NCI-H524 treated with DMSO at 0.1 percent for 48 hours (cell line): ENCODE measurements around the gene EIF4H.
"Not testable (repeated sequence)": the region's sequence is repeated elsewhere in the genome, so short reads cannot be mapped to it uniquely, and the experiment has no call there.

Experiments used
- DNase-seq: peaks from one replicate; lab custom pipeline; 2025; lab: John Stamatoyannopoulos, UW

Gene EIF4H

DNA sequence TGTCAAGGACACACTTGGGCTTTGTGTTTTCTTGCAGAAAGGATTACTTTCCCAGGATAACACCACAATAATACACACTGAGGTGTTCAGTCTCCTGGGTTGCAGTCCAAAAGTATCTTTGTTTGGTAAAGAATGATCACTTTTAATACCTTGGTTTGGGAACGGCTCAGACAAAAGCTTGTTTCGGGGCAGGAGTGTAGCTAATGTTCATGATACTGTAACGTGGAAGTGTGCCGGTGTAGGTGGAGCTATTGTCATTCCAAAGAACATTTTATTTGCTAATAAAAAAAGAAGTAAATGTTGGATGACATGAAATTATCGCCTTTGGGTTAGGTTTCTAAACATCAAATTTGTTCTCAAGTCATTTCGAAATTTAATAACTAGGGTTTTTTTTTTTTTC lies 1.2 kb downstream of the EIF4H start:
- no peak for DNase-seq

GRCh38 chr7:74176555-74176954 lies 2.4 kb downstream of the EIF4H start:
- no peak for DNase-seq

DNA sequence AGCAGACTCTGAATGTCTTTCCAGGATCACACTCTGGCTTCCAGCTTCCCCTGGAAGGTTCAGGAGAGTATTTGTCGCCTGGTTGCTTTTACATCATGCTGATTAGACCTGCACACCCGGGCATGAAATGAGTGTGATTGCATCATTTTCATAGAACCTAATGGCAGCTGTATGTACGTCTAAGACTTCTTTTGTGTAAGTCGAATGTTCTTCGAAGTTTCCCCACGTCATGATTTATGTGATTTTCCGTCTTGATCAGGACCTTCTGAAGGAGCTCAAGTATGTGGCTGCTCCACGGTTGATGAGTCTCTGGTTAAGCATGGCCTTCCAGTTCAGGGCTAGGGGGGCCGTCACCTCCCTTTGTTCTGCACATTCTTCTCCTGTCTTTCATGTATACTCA lies 4.5 kb downstream of the EIF4H start:
- DNase-seq = no peak

DNA sequence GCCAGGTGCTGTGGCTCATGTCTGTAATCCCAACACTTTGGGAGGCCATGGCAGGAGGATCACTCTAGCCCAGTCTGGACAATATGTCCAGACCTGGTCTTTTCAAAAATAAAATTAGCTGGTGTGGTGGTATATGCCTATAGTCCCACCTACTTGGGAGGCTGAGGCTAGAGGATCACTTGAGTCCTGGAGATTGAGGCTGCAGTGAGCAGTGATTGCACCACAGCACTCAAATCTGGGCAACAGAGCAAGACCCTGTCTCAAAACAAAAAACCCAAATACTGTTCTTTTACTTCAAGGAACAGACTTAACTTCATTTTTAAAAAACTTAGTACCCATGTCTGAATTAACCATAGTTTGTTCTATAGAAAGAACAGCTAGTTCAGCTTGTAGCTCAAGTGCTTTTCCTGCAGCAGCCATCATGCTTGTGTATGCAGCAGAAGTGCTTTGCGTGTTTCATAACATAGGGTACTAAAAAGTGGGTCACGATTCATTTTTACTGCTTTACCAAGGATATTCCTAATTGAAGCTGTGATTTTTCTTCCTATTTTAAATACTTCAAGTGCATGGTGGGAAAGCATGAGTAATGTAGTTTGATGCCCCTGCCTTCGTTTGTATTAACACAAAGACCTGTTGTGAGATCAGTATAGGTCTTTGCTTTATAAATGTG lies 5.9 kb downstream of the EIF4H start:
- DNase-seq = no peak

- no peak for DNase-seq
Measured at GRCh38 chr7:74180866-74181265, 6.7 kb downstream of the EIF4H start.

GRCh38 chr7:74181821-74182220 lies 7.7 kb downstream of the EIF4H start:
- no peak for DNase-seq

DNA sequence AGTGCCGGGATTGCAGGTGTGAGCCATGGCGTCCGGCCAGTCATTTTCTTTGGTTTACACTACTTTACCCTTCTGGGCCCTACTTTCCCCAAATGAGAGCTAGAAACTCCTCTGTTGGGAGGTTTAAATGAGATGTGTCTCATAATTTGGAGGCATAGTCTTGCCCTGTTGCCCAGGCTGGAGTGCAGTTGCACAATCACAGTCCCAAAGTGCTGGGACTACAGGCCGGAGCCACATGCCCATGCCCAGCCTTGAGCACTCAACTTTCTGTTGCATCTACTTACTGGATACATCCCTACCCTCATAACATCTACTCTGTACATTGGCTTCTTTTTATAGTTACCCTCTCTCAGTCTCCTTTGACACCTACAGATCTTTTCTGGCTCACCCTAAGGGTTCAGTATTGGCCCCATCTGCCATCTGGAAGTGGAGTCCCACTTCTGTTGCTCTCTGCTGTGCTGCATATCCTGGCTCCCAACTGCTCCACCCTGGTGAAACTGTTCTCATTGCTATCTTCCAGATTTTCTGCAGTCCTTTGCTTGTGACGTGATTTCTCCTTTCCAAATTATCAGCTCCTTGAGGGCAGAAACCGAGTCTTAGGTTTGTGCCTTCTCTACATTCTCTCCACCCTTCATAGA lies 8.4 kb downstream of the EIF4H start:
- DNase-seq = no peak

GRCh38 chr7:74183142-74183541 lies 9.0 kb downstream of the EIF4H start:
- no peak for DNase-seq

DNA sequence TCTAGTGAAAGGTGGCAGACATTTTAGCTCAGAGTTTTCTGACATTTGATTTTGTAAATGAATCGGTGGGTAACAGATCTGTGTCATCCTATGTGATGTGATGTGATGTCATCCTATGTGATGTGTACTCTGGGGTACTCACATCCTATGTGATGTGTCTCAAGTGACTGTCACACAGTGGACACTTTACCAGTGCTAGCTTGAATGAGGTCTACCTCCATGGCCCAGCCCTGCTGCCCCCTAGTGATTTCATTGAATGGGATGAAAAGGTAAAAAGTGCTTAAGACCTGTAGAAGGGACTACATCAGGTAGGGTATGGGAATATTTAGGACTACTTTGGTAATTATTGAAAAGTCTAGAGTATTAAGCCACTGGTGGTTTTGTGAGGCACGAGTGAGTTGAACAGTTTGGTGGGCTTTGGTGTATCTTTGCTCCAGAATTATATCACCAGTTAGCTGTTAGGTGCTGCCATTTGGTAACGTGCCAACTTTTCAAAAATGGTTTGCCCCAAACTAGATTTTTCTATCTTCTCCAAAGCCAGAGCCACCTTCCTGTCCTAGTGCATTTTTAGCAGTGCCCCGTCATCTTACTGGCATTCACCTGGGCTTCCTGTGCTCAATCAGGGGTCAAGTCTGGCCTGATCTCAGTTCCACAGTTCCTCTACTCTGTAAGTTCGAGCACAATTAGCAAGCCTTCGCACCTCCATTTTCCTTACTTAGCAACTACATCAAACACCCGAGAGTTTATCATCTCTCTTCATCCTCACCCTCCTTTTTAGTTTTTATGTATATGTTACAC lies 9.7 kb downstream of the EIF4H start:
- DNase-seq = no peak

GRCh38 chr7:74185016-74185415 lies 10.9 kb downstream of the EIF4H start:
- no peak for DNase-seq

DNA sequence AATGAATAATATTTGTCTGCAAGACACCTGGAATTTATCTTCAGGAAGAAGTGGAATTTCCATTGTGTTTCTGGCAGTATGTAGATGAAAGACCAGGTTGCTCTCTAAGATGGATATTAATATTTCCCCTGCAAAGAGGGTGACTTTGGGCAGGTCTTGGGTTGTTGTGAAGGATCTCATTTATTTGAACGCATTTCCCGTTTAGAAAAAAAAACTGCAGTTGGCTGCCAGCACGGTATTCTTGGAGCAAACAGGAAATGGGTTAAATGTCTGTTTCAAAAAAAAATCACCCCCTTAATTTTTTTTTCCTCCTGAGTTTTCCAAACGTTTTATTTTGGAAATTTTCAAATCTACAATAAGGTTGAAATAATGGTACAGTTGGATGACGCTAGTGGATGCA lies 11.5 kb downstream of the EIF4H start:
- DNase-seq = no peak

- no peak for DNase-seq
Measured at GRCh38 chr7:74187915-74188675, 13.9 kb downstream of the EIF4H start.

DNA sequence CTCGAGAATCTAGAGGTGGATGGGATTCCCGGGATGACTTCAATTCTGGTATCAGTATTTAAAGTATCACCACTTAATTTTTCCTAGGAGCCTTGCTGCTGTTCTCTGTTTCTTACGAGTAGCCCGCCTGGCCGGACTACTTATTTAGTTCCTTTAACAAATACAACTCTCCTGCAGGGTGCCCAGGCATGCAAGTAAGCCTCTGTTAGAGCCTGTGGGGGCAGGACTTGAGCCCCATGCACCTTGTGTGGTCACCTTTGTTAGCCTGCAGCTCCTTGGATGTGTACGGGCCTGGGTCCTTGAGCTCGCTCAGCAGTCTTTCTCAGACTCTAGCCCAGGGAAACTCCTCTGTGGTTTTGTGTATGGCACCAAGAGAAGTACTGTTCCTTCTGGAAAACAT lies 16.1 kb downstream of the EIF4H start:
- DNase-seq = no peak

GRCh38 chr7:74191231-74191630 lies 17.1 kb downstream of the EIF4H start:
- no peak for DNase-seq

DNA sequence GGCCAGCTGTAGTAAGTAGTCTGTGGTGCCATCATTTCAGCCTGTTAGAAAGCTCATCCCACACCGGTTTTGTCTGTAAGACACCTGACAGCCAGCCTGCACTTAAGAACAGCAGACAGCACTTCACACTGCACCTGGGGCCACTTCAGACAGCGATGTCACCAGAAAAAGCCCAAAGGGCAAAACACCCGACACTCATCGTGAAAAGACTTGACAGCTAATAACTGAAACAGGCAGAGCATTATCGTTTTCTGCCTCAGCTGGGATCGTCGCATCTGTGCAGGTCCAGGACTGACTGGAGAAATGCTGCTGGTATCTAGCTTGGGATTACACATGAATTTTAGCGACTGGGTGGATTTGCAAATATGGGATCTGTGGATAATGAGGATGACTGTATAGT lies 18.9 kb downstream of the EIF4H start:
- no peak for DNase-seq

DNA sequence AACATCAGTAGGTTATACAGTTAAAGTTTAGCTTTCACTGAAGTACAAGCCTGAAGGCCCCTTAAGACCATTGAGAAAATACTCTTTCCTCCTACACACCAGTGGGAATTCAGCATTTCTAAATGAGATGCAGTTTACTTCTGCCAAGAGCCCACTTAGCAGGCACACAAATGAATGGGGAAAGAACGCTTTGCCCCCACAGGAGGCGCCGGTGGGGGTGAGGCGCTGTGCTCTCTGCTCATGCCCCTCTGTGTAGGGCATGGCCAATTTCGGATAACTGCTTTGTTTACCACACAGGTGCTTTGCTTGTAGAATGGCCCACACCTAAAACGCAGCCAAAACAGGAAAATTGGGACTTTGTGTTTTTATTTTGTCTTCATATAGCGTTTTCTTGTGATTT lies 19.8 kb downstream of the EIF4H start:
- no peak for DNase-seq

- no peak for DNase-seq
Measured at GRCh38 chr7:74194686-74195085, 20.5 kb downstream of the EIF4H start.

- not testable (repeated sequence) for DNase-seq
Measured at GRCh38 chr7:74195139-74195860, 21.1 kb downstream of the EIF4H start.

GRCh38 chr7:74195968-74196654 lies 22.0 kb downstream of the EIF4H start:
- not testable (repeated sequence) for DNase-seq

DNA sequence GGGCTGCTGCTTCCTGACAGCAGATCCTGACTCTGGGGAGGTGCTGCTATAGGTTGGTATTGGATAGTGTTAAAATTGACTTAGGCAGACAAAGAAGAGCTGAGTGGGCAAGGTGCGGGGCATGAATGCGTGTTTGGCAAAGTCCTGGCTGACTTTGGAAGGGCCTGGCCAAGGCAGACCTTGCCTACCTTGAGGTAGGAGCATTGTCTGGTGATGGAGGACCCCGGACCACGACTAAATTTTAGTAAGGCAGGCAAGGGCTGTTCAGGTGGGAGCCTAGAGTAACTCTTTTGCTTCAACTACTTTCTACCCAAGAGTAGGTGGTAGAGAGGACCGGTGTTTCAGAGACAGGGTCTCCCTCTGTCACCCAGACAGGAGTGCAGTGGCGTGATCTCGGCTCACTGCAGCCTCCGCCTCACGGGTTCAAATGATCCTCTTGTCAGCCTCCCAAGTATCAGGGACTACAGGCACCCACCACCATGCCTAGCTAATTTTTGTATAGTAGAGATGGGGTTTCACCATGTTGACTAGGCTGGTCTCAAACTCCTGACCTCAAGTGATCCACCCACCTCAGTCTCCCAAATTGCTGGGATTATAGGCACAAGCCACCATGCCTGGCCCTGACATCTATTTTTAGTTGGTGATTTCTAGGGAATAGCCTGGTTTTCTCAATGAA lies 23.4 kb downstream of the EIF4H start:
- no peak for DNase-seq
